Measurements from ENCODE around the gene LMO1.

DNA sequence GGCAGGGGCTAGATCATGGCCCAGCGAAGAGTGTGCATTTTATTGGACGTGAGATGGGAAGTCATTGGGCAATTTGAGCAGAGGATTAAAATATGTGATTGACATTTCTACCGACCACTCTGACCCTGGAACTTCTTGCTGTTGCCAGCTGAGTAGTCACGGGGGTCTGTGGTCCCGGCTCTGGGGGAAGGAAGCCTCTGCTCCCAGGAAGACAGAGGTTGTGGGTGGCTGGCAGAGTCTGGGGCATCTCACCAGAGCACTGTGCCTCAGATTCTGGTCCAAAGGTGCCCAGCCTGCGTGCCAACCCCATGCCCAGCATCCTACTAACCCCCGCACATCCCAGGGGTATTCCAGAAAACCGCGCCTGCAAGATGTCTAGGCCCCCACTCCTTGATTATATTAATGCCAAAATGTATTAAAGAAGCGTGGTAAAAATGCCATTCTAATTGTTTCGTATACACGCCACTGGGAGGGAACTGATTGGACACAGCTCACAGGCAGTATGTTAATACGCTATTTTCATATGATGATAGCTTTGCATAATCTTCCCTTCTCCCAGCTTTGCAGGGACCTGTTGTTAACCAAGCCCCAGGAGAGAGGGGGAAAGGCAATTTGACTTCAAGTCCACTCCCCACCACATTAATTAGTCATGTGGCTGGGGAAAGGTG lies 25.3 kb upstream of the LMO1 start:
- TF ChIP-seq GTF2F1 (IDR thresholded peaks at IDR 0.05; ENCODE audit: borderline replicate concordance, low read depth, low read length), result no peak
- TF ChIP-seq, protein P1, sequence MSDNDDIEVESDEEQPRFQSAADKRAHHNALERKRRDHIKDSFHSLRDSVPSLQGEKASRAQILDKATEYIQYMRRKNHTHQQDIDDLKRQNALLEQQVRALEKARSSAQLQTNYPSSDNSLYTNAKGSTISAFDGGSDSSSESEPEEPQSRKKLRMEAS (IDR thresholded peaks at IDR 0.05), result no peak
- no peak for TF ChIP-seq SIRT6 (IDR thresholded peaks at IDR 0.05; ENCODE audit: low read length)
- no peak for TF ChIP-seq POLR2AphosphoS5 (IDR thresholded peaks at IDR 0.05; ENCODE audit: low read depth, low read length)
